ENCODE data around the gene TRAPPC5. TPM values are rescaled to one million over a fixed set of nuclear protein-coding genes. Genes with fewer than 3 reads are reported as not detected.
A peak's percentile ranks its signal among the peaks of the same experiment; 100 is the strongest.

TRAPPC5 gene
- total RNA-seq, 1 donor from 2014 or later, result 16.7 TPM

DNA sequence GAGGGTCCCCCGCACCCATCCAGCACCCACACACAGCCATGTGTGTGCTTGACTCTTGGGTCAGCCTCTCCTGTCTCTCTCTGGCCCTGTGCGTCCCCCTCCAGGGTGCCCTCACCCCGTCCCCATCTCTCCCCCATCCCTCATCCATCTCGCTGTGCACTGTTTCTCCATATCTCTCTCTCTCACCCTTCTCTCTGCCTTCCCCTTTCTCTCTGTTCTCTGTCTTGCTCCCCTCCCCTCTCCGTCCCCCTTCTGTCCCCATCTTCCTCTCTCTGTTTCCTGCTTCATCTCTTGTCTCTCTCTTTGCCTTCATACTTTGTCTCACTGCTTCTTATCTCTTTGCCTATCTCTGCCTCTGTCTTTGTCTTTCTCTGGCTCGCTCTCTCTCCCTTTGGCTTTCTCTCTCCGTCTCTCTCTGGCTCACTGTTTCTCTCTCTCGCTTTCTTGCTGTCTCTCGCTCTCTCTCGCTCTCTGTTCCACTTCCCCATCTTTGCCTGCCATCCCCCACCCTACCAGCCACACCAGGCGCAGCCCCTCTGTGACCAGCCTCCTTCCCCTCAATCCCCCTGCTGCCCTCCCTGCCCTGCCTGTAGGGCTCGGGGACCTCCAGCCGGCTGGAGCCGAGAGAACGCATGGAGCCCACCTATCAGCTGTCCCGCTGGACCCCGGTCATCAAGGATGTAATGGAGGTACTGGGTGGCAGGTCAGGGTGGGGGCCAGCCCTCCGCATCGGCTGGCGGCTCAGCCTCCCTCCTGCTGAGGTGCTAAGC is 34.8 kb upstream of the TRAPPC5 start:
- no peak for DNase-seq

DNA sequence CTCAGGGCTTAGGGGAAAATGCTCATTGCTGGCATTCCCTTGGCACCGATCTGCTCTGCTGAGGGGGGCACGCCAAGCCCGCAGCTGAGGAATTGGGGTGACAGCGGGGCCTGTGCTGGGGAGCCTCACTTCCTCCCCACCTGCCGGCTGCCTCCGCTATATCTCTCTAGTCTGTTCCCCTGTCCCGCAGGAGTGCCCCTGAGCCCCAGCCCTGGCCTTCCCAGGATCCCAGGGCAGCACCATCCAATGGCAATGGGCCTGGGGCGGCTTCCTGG is 34.3 kb upstream of the TRAPPC5 start:
- DNase-seq, result no peak

DNA sequence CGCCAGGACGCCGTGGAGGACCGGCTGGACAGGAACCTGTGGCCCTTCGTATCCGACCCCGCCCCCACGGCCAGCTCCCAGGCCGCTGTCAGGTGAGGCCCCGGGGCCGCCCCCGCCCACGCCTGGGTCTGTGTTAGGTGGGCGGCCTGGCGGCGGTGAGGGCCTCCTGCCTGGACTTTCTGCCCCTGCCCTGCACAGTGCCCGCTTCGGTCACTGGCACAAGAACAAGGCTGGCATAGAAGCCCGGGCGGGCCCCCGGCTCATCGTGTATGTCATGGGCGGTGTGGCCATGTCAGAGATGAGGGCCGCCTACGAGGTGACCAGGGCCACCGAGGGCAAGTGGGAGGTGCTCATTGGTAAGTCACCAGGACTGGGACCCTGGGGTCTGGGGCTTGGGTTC is 33.5 kb upstream of the TRAPPC5 start:
- DNase-seq, result no peak

DNA sequence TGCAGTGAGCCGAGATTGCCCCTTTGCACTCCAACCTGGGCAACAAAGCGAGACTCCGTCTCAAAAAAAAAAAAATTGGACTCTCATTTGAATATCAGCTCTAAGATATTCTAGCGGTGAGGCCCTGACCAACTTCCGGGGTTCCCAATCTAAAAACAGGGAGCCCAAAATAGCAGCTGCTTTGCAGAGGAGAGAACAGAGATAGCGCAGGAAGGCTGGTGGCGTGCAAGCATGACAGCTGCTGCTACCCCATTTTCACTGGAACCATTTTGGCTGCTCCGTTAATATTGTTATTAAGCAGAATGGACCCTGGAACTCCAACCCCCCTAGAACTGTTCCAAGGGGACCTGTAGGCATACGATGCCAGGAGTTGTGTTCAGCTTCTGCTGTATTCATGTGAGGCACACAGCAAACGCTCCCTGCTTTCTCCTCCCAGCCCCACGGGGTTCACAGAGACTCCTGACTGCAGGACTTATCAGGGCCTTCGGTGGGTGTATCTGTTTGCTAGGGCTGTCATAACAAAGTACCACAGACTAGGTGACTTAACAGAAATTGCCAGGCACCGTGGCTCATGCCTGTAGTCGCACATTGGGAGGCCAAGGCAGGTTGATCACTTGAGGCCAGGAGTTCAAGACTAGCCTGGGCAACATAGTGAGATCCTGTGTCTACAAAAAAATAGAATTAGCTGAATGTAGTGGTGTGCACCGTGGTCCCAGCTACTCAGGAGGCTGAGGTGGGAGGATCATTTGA is 32.2 kb upstream of the TRAPPC5 start:
- no peak for DNase-seq

DNA sequence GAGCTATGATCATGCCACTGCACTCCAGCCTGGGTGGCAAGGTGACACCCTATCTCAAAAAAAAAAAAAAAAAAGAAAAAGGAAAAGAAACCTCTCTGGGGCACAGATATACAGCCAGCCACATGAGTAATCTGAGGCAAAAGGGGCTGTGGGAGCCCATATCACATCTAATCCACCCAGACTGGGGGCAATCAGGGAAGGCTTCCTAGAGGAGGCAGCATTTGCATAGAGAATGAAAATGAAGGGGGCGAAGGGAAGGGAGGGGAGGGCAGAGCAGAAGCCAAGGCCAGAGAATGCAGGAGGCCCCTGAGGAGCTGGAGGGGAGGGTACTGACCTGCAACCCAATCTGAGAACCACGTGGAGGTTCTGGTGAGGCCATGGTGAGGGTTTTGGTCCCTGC is 30.5 kb upstream of the TRAPPC5 start:
- DNase-seq, result no peak

DNA sequence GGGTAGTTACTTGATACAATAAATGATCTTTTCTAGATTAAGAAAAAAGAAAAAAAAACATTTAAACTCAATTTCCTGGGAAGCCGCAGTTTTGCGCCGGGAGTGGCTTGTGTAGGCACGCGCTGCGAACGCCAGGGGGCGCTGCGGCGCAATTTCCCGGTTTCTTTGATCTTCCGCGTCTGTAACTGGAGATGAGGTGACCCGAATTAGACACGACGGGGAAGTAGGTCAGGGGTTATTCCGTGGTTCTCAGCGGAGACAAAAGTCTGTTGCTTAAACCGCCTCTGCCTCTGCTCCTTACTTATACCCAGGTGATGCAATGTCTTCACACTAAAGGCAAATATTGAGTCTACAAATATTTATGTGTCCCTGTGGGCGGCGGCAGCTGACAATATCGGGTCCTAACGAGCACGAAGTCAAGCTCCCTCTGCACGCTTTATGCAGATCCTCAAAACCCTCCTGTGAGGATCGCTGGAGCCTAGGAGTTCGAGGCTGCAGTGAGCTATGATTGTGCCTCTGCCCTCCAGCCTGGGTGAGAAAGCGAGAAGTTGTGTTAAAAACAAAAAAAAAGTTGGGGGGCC is 28.5 kb upstream of the TRAPPC5 start:
- DNase-seq, result peak; percentile 59

DNA sequence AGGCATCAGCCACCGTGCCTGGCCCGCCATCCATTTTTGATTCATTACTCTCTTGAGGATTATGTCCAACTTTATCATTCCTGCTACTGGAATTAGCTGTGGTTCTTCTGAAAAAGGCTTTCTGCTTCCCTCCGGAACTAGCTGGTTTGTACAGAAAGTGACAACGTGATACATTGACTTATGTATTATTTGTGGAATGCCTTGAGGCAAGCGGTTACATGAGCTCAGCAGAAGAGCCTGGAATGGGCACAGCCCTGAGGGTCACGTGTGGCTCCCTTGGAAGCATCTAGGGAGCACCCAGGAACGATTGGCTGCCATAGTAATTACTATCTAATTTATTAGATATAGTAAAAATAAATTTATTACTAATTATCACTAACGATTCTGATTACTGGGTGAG is 26.2 kb upstream of the TRAPPC5 start:
- no peak for DNase-seq

DNA sequence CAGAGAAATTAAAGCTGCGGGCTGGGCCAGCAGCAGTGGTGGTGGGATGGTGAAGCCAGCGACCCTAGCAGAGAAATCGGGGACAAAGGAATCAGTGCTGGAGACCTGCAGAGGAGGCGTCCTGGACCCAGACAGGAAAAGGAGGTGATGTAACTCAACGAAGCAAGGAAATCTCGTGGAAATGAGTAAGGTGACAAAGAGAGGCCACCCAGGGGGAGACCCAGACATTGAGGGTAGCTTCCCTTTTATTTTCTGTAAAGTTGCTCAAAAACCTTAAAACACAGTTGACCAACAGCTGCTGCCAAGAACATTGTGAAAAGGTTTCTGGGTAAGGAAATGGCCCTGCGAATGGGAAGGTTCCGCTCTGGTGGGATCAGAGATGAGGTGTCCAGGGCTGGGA is 25.1 kb upstream of the TRAPPC5 start:
- DNase-seq, result no peak

DNA sequence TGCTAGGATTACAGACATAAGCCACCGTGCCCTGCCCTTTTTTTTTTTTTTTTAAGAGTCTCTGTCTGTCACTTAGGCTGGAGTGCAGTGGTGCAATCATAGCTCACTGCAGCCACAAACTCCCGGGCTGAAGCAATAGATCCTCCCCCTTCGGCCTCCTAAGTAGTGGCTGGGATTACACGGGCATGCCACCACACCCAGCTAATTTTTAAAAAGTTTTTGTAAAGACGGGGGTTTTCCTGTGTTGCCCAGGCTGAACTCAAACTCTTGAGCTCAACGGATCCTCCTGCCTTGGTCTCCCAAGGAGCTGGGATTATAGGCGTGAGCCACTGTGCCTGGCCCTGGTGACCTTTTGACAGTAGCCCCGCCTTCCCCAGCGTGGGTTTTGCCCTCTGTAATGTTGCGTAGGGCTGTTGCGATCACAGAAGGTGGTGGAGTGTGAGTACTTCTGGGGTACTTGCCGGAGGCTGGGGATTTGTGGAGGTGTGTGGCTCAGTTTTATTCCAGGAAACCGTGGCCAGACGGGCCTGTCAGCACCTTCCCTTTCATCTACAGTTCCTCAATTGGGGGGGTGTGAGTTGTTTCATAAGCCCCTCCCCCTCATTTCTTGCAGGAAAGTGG is 23.4 kb upstream of the TRAPPC5 start:
- DNase-seq, result no peak

DNA sequence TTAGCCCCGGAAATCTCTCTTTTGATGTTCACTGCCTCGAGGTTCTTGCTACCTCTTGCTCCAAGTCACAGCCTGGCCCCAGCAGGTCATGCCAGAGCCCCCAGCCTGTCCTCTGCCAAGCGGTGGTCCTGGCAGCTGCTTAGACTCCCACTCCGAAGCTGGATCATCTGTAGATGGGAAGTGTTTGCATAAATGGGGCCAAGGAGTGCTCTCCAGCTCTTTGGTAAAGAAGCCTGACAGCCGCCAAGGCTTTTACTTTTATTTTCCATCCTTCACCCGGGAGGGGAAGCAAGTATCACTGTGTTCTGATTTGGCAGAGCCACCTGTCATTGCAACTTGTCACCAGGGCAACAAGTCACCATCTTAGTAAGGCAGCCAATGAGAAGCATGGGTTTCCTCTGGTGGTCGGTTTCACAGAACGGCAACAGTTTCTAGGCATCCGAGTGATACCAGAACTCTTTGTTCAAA is 22.4 kb upstream of the TRAPPC5 start:
- peak; percentile 7 for DNase-seq

DNA sequence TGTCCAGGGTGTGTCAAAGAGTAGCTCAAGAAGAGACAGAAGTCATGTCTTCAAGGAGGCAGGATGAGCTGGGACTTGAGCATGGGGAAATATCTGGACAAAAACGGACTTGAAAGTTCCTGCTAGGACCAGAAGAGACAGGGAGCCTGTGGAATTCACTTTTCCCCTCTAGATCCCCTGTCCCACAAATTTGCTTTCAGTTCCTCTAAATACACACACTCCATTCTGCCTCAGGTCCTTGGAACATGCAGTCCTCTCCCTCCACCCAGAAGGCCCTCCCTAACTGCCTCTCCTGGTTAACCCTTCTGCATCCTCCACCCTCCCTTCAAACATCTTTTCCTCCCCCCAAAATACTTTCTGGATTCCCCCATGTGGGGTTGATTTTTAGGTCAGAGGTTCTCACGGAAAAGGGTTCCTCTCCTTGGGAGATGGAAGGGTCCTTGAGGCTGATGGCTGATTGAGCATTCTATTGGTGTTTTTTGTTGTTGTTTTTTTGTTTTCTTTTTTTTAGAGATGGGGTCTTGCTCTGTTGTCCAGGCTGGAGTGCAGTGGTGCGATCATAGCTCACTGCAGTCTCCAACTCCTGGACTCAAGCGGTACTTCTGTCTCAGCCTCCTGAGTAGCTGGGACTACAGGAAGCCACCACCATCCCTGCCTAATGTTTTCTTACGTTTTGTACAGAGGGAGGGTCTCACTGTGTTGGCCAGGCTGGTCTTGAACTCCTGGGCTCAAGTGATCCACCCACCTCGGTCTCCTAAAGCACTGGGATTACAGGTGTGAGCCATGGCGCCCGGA is 18.7 kb upstream of the TRAPPC5 start:
- no peak for DNase-seq

DNA sequence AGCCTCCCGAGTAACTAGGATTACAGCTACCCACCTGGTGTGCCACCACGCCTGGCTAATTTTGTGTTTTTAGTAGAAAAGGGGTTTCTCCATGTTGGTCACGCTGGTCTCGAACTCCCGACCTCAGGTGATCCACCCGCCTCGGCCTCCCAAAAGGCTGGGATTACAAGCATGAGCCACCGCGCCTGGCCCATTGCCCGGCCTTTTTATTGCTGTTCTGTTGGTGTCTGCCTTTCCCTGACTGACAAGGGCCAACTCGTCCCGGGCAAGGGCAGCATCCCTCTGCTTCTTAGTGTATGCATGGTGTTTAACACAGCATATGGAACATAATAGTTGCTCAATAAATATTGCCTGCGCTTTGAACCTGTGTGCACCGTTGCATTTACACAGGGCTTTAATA is 18.0 kb upstream of the TRAPPC5 start:
- no peak for DNase-seq

DNA sequence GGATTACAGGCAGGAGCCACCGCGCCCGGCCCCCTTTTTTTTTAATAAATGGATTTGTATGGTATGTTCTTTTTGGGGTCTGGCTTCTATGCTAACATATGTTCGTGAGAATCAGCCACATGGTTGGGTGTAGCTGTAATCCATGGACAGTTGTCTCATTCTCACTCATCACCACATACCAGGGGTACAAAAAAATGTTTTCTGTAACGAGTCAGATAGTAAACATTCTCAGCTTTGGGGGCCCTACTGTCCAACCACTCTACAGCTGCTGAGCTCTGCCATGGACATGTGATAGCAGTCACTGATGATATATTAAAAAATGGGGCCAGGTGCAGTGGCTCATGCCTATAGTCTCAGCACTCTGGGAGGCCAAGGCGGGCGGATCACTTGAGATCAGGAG is 16.9 kb upstream of the TRAPPC5 start:
- DNase-seq, result no peak

DNA sequence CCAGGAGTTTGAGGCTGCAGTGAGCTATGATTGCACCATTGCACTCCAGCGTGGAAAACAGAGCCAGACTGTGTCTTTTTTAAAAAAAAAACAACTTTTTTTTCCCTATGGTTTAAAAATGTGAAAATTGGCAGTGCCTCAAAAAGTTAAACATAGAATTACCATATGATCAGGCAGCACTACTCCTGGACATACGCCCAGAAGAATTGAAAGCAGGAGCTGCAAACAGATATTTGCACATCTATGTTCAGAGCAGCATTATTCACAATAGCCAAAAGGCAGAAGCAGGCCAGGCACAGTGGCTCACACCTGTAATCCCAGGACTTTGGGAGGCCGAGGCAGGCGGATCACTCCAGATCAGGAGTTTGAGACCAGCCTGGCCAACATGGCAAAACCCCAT is 15.6 kb upstream of the TRAPPC5 start:
- peak; percentile 8 for DNase-seq

DNA sequence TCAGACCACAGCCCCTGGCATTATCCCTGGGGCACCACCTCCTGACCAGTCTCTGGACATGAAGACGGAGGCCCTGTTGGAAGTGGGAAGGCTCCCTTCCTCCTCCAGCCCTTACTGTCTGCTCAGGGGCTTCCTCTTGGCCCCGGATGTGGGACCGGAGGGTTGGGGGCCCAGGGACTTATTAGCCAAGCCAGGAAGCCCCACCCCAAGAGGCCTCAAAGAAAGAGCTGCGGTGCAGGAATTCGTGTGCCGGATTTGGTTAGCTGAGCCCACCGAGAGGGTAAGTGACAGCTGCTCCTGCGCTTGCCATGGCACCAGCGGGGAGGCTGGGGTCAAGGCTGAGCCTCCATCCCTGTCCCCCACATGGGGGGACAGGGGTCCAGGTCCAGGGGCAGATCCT is 11.8 kb upstream of the TRAPPC5 start, which contains the start of gene RETN:
Gene RETN, plus strand, starts transcription at position 208 of the 400 bp plus-strand sequence. CDS start 278 bp downstream, outside the sequence.
- DNase-seq, result no peak

DNA sequence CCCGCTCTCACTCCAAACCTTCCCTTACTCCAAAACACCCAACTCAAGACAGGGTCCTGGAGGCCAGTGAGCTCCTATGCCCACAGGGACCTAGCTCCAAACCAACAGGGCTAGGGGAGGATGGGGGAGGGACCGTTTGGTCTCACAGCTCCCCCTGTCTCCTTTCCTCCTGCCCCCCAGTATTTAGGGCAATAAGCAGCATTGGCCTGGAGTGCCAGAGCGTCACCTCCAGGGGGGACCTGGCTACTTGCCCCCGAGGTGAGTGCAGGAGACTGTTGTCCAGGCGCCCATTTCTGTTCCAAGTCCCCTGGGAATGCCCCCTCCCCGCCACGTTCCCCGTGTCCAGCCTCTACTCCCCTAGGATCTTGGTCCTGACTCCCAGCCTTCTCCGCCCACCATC is 11.0 kb upstream of the TRAPPC5 start:
- no peak for DNase-seq

DNA sequence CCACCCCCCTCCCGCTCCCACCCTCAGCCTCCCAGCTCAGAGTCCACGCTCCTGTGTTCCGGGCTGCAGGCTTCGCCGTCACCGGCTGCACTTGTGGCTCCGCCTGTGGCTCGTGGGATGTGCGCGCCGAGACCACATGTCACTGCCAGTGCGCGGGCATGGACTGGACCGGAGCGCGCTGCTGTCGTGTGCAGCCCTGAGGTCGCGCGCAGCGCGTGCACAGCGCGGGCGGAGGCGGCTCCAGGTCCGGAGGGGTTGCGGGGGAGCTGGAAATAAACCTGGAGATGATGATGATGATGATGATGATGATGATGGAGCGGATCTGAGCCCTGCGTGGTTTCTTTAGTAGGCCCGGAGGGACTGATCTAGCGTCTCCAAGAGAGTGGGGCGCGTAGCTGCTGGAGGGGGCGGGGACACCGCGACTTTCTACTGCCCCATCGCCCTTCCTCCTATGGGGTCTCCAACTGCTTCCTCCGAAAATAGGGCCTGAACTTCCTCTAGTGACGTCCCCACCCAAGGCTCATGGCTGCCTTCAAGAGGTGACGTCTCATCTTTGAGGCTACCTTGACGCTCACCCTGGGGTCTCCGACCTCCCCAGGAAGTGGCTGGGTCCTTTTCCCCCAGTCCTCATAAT is 10.4 kb upstream of the TRAPPC5 start:
- peak; percentile 43 for DNase-seq

DNA sequence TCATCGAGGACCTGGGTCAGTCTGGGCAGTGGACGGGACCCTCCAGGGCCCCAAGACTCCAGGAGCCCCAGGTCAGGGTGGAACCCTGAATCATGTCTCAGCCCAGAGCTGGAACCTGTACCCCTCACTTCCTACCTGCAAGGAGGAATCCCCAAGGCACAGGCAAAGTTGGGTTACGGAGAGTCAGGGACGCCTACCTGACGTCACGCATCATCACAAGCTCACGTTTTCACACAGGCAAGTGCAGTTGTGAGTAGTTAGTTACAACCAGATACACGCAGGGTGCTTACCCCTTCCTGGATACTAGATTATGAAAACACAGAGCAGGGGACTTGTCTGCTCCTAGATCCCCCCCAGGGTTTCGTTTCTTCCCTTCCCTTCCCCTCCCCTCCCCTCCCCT is 9.8 kb upstream of the TRAPPC5 start:
- no peak for DNase-seq

DNA sequence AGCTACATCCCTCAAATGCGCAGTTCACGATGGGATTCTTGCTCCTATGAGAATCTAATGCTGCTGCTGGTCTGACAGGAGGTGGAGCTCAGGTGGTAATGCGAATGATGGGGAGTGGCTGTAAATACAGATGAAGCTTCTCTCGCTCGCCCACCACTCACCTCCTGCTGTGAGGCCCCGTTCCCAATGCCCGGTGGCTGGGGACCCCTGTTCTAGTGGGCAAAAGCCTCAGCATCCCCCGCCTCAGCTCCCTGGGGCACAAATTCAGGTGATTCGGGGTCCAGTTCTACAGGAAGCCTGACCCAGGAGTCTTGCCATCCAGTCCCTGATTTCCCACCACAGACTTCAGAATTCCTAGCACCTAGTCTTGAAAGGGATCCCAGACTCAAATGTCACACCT is 8.1 kb upstream of the TRAPPC5 start:
- DNase-seq, result no peak

DNA sequence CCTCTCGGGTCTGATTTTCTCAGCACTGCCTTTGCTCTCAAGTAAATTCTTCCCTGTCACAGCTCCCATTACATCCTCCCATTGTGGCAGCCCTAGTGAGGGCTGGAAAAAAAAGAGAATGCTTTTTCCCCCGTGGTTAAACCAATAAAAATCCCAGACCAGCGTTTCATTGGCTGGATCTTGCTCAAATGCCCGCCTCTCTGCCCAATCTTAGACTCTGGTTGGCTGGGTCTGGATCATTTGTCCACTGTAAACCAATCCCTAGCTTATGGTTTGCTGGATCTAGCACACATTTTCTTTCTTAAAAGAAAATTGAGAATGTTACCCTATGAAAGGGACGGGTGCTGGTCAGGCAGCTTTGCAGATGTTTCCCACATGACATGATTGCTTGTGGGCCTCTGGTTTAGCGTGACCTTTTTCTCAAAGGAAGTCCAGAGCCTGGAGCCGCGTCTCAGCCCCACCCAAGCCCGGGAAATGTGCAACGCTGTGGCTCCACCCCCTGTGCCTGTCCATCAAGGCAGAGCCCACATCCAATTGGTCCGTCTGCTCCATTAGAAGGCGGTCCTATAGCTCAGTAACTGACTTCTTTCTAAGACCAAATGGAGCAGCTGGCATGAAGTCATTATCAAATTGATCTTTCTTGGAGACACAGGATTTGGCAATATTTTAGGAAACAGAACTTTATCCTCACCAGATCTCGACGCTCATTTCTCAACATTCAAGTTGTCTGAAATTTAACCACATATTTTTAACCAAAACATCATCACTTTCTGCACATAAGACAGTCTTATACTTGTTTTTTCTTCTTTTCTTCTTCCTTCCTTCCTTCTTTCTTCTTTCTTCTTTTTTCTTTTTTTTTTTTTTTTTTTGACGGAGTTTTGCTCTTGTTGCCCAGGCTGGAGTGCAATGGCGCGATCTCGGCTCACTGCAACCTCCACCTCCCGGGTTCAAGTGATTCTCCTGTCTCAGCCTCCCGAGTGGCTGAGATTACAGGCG is 6.3 kb upstream of the TRAPPC5 start:
- peak; percentile 44 for DNase-seq

DNA sequence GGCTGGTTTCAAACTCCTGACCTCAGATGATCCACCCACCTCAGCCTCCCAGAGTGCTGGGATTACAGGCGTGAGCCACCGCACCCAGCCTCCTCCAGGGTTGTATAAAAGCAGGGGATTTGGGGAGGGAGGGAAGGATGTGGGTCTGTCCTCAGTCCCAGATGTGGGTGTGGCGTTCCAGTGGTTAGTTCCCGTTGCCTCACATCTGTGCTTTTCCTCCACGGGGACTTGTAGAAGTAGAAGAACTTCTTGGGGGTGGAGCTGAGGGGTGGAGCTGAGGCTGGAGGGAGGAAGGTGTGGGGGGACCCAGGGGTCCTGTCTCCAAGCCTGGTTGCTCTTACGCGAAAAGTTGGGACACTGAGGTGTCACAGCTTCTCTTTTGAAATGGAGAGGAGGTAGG is 4.3 kb upstream of the TRAPPC5 start:
- DNase-seq, result no peak

Data from occipital lobe (tissue), 2 donors.